Activated T-cell treated with anti-CD3 and anti-CD28 coated beads for 48 hours (primary cell): Measurements from ENCODE around the gene SLC27A6.
"Not testable (repeated sequence)": the region's sequence is repeated elsewhere in the genome, so short reads cannot be mapped to it uniquely, and the experiment has no call there.

Experiments
- DNase-seq: peaks from one replicate; pipeline ENCODE4 v3.0.0-alpha.2; 2020; ENCODE audit warnings: low read depth

The SLC27A6 gene

GRCh38 chr5:128965011-128965637, at the start of gene SLC27A6:
SLC27A6 (plus strand) TSS chr5:128965488; CDS start chr5:128966138, 650 bp downstream.
- no peak for DNase-seq

GRCh38 chr5:128919542-128919941, 45.7 kb upstream of the SLC27A6 start:
- DNase-seq = no peak

DNA sequence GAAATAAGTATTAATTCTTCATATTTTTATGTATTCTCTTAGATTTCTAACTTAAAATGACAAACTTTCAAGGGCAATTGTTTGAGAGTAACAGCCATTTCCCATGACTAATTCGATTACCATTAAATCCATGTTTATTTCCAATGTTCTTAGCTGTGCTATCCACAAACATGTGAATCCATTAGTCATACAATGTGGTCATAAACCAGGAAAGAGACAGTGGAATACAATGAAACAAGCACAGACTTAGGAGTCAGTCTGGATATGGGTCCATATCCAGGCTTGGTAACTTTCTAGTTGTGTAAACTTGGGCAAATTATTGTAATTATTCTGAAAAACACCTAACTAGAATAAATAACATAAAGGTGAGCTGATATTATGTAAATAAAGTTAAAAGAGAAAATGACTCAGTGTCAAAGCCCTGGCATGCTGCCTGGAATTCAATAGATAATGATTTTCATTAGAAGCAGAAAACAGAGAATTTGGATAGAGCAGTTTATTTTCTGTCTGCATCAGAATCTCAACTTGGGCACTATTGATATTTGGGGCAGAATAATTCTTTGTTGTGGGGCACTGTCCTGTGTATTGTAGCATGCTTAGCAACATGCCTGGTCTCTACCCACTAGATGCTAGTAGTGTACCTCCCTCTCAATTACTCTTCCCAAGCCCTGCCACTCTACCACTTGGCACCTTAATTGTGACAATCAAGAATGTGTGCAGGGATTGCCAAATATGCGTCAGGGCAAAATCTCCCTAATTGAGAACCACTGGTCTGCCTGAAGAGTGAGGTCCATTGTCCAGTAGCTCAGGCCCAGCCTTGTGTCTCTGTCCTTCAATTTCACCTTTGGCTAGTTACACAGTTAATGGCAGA, 44.7 kb upstream of the SLC27A6 start:
- DNase-seq = no peak

- DNase-seq = no peak
Measured at GRCh38 chr5:128924299-128924698, 41.0 kb upstream of the SLC27A6 start.

DNA sequence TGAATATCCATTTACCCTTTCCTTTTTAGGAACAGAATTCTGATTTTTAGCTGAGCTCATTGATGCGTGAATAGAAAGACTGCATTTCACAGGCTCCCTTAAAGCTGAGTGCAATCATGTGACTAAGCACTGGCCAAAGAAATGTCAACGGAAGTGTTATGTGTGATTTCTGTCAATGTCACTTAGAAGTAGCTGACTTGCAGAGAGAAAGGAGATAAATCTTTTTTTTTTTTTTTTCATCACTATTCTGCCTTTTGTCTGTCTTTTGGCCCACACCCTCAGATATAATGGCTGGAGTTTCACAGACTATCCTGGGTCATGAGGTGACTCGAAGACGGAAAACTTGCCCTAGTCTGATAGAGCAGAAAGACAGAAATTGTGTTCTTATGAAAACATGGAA, 39.3 kb upstream of the SLC27A6 start:
- DNase-seq = no peak

DNA sequence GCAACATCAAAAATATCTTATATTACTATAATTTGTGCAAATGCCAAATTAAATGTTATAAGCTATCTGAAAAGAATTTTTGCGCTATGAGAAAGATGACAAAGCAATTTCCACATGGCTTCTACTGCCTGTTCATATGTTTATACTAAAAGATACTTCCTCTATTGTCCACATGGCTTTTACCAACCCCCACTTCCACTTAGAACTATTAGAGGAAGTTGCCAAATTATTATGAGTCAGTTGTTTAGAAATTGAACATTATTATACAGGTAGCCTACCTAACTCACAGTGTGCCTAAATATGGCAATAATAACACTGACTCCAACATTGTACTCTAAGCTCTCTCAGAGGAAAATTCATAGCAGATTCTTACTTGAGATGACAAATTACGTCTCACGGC, 37.6 kb upstream of the SLC27A6 start:
- no peak for DNase-seq

GRCh38 chr5:128932232-128932631, 33.1 kb upstream of the SLC27A6 start:
- DNase-seq = not testable (repeated sequence)

DNA sequence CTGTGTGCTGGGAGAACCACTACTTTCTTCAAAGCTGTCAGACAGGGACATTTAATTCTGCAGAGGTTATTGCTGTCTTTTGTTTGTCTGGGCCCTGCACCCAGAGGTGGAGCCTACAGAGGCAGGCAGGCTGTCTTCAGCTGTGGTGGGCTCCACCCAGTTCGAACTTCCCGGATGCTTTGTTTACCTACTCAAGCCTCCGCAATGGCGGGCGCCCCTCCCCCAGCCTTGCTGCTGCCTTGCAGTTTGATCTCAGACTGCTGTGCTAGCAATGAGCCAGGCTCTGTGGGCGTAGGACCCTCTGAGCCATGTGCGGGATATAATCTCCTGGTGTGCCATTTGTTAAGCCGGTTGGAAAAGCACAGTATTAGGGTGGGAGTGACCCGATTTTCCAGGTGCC, 22.2 kb upstream of the SLC27A6 start:
- not testable (repeated sequence) for DNase-seq

- DNase-seq = no peak
Measured at GRCh38 chr5:128949847-128950546, 15.3 kb upstream of the SLC27A6 start.

GRCh38 chr5:128951301-128951700, 14.0 kb upstream of the SLC27A6 start:
- not testable (repeated sequence) for DNase-seq

GRCh38 chr5:128956164-128956563, 9.1 kb upstream of the SLC27A6 start:
- no peak for DNase-seq

DNA sequence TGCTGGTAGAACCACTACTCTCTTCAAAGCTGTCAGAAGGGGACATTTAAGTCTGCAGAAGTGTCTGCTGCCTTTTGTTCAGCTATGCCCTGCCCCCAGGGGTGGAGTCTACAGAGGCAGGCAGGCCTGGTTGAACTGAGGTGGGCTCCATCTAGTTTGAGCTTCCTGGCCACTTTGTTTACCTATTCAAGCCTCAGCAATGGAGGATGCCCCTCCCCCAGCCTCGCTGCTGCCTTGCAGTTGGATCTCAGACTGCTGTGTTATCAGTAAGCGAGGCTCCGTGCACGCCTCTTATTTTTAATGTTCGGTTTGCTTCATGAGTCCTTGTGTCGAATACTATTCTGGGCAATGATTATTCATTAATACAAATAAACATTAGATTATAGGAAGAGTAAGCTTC, 3.1 kb upstream of the SLC27A6 start:
- no peak for DNase-seq

DNA sequence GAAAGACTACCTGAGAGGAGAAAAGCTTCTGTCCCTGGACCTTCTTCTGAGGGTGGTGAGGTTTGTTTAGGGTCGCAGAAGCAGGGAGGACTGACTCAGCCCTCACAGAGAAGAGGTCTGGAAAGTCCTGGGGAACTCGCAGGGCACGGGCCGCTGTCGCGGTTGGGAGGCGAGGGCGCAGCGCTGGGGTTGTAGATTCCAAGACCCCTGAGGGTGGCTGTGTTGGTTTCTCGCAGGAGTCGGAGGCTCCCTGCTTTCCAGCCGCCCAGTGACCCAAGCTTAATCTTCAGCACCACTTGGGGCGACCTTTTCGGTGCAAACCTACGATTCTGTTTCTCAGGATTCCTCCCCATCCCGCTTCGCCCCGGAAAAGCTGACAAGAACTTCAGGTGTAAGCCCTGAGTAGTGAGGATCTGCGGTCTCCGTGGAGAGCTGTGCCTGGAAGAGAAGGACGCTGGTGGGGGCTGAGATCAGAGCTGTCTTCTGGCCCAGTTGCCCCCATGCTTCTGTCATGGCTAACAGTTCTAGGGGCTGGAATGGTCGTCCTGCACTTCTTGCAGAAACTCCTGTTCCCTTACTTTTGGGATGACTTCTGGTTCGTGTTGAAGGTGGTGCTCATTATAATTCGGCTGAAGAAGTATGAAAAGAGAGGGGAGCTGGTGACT, 482 bp downstream of the SLC27A6 start:
- no peak for DNase-seq

- no peak for DNase-seq
Measured at GRCh38 chr5:128966375-128966774, 1.1 kb downstream of the SLC27A6 start.

DNA sequence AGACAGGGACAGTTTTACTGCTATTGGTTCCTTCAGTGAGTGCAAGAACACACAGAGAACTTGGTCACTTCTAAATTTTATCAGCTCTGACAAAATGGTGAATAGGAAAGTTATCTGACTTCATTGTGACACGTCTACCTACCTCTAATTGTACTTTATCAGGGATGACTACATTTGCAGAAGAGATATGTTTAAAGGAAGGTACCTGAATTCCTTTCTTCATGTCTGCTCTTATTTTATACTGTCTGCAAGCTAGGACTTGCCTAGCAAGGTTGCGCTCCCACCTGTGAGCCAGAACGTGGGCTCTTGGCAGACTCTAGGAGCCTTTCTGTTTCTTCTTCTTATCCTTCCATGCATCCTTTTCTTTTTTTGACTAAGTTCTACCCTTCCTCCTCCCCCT, 1.6 kb downstream of the SLC27A6 start:
- no peak for DNase-seq

GRCh38 chr5:128973244-128973643, 8.0 kb downstream of the SLC27A6 start:
- DNase-seq = no peak

- DNase-seq = no peak
Measured at GRCh38 chr5:128974567-128974966, 9.3 kb downstream of the SLC27A6 start.

DNA sequence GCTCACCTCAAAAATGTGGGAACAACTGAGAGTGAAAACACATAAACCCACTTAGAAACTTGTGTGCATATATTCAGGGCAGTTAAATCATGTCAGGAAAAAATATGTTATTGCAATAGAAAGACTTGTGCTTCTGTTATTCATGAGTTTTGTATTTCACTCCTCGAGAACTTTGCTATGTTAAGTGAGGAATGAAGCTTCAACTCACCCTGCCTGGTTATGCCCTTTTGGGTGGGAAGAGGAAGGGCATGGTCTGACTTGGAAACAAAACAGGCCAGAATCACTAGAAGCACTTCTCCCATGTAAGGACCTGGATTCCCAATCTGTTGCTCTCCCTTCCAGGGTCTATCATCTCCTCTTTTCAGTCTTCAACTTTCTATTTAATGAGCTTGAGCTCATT, 14.5 kb downstream of the SLC27A6 start:
- no peak for DNase-seq

DNA sequence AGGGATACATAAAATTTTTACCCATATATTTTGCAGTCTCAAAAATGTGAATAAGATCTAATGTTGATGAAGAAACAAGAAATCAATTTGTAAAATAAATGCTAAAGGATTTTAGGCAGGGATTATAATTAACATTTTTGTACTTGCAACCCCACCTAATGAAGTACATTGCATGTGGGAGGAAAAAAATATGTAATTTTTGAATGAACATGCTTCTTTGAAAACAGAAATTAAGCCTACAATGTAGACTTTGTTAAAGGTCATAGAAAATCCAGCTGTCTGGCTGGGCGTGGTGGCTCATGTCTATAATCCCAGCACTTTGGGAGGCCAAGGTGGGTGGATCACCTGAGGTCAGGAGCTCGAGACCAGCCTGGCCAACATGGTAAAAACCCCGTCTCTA, 15.6 kb downstream of the SLC27A6 start:
- no peak for DNase-seq

DNA sequence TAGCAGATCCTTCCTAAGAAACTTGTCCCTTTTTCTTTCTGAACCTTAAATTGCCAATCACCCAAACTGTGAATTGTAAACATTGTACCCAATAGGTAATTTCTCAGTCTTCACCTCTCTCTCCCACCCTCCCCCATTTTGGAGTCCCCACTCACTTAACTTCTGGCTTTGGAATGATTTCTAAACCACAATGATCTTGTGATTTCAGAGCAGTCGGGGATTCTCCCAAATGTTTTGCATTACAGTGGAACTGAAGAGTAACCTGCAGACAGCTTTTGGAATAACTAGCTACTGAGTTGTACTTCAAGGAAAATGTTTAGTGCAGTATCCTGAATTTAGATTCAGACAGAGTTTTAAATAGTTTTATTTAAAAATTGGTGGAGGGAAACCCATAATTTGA, 19.2 kb downstream of the SLC27A6 start:
- DNase-seq = no peak

DNA sequence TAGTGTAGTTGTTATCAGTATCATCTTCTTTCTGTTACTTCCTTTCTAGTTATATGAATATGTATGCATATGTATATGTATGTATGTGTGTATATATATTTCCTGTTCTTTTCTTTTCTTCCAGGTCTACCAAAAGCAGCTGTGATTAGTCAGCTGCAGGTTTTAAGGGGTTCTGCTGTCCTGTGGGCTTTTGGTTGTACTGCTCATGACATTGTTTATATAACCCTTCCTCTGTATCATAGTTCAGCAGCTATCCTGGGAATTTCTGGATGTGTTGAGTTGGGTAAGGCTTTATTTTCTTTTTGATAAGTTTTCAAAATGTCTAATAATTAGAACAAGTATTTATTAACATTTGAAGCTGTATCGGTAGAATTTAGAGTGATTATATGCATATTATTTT, 23.2 kb downstream of the SLC27A6 start:
- no peak for DNase-seq

DNA sequence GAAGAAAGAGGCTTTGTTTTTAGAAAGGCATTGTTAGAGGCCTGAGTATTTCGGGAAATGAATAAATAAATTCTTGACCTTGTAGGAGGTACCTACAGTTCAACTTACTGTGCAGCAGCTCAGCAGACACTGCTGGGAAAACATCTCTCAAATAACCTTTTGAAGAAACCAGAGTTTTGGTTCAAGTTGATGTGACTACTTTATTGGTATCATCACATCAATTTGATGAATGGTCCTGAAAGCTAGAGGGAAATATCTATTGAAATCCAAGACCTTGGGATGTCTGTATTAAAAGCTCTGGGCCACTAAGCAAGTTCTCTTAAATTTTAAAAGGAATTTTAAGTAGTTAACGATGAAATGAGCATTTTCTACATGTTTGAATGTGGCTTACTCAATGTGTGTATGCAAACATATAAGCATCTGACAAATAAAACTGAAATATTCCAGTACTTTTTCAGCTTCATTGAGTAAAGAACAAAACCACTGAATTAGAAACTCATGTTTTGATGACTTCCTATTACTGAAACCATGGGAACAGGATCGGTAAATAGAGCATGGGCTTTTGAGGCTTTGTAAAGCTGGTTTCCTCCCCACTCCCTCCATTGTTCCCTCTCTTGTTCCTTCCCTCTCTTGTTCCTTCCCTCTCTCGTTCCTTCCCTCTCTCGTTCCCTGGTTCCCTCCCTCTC, 36.7 kb downstream of the SLC27A6 start:
- no peak for DNase-seq
